A673 (cell line): ENCODE data around the gene AIFM3. TPM values are rescaled to one million over a fixed set of nuclear protein-coding genes. Genes with fewer than 3 reads are reported as not detected.

ENCODE experiments used
- BruUV-seq: library from RNA; stranded (reverse); fragments of 400-500 nt; replicated peaks from 2 replicates; lab custom pipeline; 2021; lab: Mats Ljungman, UMichigan
- CTCF ChIA-PET: fragments of 300-600 bp; sonication (Branson Sonifier 250); formaldehyde crosslinking; loops from one replicate; lab custom pipeline; 2022; ENCODE audit warnings: antibody characterized with exemption; lab: Charles Lee
- POLR2A ChIA-PET: fragments of 300-600 bp; sonication (Branson Sonifier 250); formaldehyde crosslinking; loops from one replicate; lab custom pipeline; 2022; ENCODE audit warnings: antibody characterized with exemption; ENCODE audit not compliant: low non-redundant PET; lab: Charles Lee
- DNase-seq: peaks from one replicate; pipeline ENCODE4 v3.0.0-alpha.2; 2015; ENCODE audit warnings: low spot score
- H3K27ac ChIP-seq: fragments of 200-600 bp; sonication (generic); 2 replicates; pipeline ENCODE4 v1.5.1; 2016; ENCODE audit warnings: mixed run types, low read depth, mild to moderate bottlenecking, mixed read lengths, antibody characterized with exemption, low read length; ENCODE audit not compliant: poor library complexity, severe bottlenecking
- H3K27me3 ChIP-seq: fragments of 200-600 bp; sonication (generic); replicated peaks from 2 replicates; pipeline ENCODE4 v1.6.1; 2017; ENCODE audit warnings: mixed run types, low read depth, mild to moderate bottlenecking, mixed read lengths, antibody characterized with exemption, low read length; ENCODE audit not compliant: insufficient read depth, poor library complexity
- H3K36me3 ChIP-seq: fragments of 200-600 bp; sonication (generic); 2 replicates; pipeline ENCODE4 v1.6.1; 2016; ENCODE audit warnings: mixed run types, mild to moderate bottlenecking, mixed read lengths, antibody characterized with exemption, low read length; ENCODE audit not compliant: insufficient read depth, poor library complexity, severe bottlenecking
- H3K4me1 ChIP-seq: fragments of 200-600 bp; sonication (generic); 2 replicates; pipeline ENCODE4 v1.6.1; 2017; ENCODE audit warnings: mixed run types, mild to moderate bottlenecking, mixed read lengths, antibody characterized with exemption, low read length; ENCODE audit not compliant: insufficient read depth, poor library complexity, severe bottlenecking
- H3K4me3 ChIP-seq: fragments of 200-600 bp; sonication (generic); 2 replicates; pipeline ENCODE4 v1.5.1; 2016; ENCODE audit warnings: low read depth, mixed run types, mild to moderate bottlenecking, mixed read lengths, low read length; ENCODE audit not compliant: poor library complexity, severe bottlenecking
- H3K9me3 ChIP-seq: fragments of 200-600 bp; sonication (generic); 2 replicates; pipeline ENCODE4 v1.6.1; 2016; ENCODE audit warnings: mixed run types, low read depth, mild to moderate bottlenecking, mixed read lengths, antibody characterized with exemption, low read length; ENCODE audit not compliant: poor library complexity, severe bottlenecking
- EZH2 ChIP-seq: fragments of 200-600 bp; sonication (generic); IDR thresholded peaks from 2 replicates; pipeline ENCODE4 v1.6.1; 2017; ENCODE audit warnings: borderline replicate concordance, low read depth, mild to moderate bottlenecking, mixed read lengths, antibody characterized with exemption, low read length; ENCODE audit not compliant: poor library complexity, severe bottlenecking
- intact Hi-C: fragments of 100-400 bp; cut with micrococcal nuclease; formaldehyde crosslinking; loops from one replicate; pipeline ENCODE4 v1.10.0; 2022; ENCODE audit not compliant: unreplicated experiment
- total RNA-seq: library from RNA; stranded (reverse); gene quantifications from 2 replicates; pipeline ENCODE4 v1.2.3, GENCODE V29; 2021
- TF ChIP-seq, protein P1 (sequence below): fragments of 300-800, 200-600 bp; sonication (generic); conservative IDR thresholded peaks from 2 replicates; pipeline ENCODE4 v1.5.1; 2017; ENCODE audit warnings: low read depth, mild to moderate bottlenecking, antibody characterized with exemption, low read length, moderate library complexity, mixed read lengths

Gene AIFM3
- total RNA-seq, 1 experiment from 2014 or later, result not detected

DNA sequence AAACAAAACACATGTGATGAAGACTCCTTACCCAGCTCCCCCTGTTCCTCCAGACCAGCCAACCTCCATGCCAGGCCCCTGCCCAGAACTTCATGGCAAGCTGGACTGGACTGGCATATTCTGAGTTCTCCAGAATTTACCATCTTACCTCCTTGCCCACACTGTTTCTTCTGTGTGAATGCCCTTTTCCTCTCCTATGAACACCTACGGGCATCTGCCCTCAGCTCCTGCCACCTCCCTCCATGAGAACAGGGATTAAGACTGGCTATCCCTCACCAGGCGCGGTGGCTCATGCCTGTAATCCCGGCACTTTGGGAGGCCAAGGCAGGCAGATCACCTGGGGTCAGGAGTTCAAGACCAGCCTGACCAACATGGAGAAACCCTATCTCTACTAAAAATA, 6.4 kb upstream of the AIFM3 start:
- Histone ChIP-seq H3K27ac (no peak overlapping the region), H3K4me1 (no peaks in the 10 kb centered on the region), H3K4me3 (no peak overlapping the region), H3K9me3 (no peaks in the 10 kb centered on the region), H3K27me3 (peaks cover 4% of the 10 kb centered on the region), H3K36me3 (no peaks in the 10 kb centered on the region)
- TF ChIP-seq, protein P1, sequence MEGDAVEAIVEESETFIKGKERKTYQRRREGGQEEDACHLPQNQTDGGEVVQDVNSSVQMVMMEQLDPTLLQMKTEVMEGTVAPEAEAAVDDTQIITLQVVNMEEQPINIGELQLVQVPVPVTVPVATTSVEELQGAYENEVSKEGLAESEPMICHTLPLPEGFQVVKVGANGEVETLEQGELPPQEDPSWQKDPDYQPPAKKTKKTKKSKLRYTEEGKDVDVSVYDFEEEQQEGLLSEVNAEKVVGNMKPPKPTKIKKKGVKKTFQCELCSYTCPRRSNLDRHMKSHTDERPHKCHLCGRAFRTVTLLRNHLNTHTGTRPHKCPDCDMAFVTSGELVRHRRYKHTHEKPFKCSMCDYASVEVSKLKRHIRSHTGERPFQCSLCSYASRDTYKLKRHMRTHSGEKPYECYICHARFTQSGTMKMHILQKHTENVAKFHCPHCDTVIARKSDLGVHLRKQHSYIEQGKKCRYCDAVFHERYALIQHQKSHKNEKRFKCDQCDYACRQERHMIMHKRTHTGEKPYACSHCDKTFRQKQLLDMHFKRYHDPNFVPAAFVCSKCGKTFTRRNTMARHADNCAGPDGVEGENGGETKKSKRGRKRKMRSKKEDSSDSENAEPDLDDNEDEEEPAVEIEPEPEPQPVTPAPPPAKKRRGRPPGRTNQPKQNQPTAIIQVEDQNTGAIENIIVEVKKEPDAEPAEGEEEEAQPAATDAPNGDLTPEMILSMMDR, result no peak
- no peak for TF ChIP-seq EZH2
- POLR2A ChIA-PET, result no interaction called here
- CTCF ChIA-PET, result no interaction called here
- intact Hi-C loops, result no loop called here
- no peak for DNase-seq
- no TSS peak for BruUV-seq

DNA sequence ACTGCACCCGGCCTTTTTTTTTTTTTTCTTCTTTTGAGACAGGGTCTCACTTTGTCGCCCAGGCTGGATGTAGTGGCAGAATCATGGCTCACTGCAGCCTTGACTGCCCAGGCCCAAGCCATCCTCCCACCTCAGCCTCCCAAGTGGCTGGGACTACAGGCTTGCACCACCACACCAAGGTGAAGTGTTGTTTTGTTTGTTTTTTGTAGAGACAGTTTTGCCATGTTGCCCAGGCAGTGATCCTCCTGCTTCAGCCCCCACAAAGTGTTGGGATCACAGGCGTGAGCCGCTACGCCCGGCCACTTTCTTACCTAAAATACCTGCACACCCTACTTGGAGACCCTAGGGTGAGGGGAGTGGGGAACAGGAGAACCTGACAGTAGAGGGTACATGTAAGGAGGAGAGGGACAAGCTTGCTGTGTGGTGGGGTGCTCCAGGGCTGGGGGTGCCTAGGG, 4.5 kb upstream of the AIFM3 start:
- Histone ChIP-seq H3K4me3 (no peak overlapping the region), H3K27ac (no peak overlapping the region), H3K4me1 (no peaks in the 10 kb centered on the region), H3K27me3 (peaks cover 4% of the 10 kb centered on the region), H3K36me3 (no peaks in the 10 kb centered on the region), H3K9me3 (no peaks in the 10 kb centered on the region)
- CTCF ChIA-PET, result interaction anchor here (0.6 kb wide), 1 partner anchor 15 kb away, joined by 4 read pairs; no protein-coding TSS in a partner anchor
- TF ChIP-seq, protein P1, result no peak
- TF ChIP-seq EZH2, result no peak
- no TSS peak for BruUV-seq
- intact Hi-C loops, result no loop called here
- POLR2A ChIA-PET, result no interaction called here
- no peak for DNase-seq

GRCh38 chr22:20963201-20964052, 3.6 kb upstream of the AIFM3 start:
- CTCF ChIA-PET, result no interaction called here
- Histone ChIP-seq H3K36me3 (no peaks in the 10 kb centered on the region), H3K27ac (no peak overlapping the region), H3K9me3 (no peaks in the 10 kb centered on the region), H3K4me3 (no peak overlapping the region), H3K27me3 (peaks cover 4% of the 10 kb centered on the region), H3K4me1 (no peaks in the 10 kb centered on the region)
- DNase-seq, result no peak
- TF ChIP-seq, protein P1, result no peak
- TF ChIP-seq EZH2, result no peak
- intact Hi-C loops, result no loop called here
- no TSS peak for BruUV-seq
- POLR2A ChIA-PET, result no interaction called here
